Activated CD4-positive, alpha-beta T cell treated with anti-CD3 and anti-CD28 coated beads, Interleukin-10, Interleukin-2, amounts not matched to agents 100 ng/mL and 50 ng/mL, durations not matched to agents 16 hours and 8 hours (primary cell): ENCODE results near the gene POLR2B.
A peak's percentile ranks its signal among the peaks of the same experiment; 100 is the strongest.
"Not testable (repeated sequence)": the region's sequence is repeated elsewhere in the genome, so short reads cannot be mapped to it uniquely, and the experiment has no call there.

Experiments used
- DNase-seq: peaks from one replicate; pipeline ENCODE4 v3.0.0-alpha.2; 2020

The POLR2B gene

GRCh38 chr4:56978750-56979303 is at the start of gene POLR2B:
Gene POLR2B (plus strand): TSS chr4:56978896. CDS start chr4:56978986, 90 bp downstream.
- DNase-seq, result peak; percentile 98

DNA sequence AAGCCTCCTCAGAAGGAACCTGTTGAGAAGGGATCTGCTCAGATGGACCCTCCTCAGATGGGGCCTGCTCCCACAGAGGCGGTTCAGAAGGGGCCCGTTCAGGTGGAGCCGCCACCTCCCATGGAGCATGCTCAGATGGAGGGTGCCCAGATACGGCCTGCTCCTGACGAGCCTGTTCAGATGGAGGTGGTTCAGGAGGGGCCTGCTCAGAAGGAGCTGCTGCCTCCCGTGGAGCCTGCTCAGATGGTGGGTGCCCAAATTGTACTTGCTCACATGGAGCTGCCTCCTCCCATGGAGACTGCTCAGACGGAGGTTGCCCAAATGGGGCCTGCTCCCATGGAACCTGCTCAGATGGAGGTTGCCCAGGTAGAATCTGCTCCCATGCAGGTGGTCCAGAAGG is 48.1 kb upstream of the POLR2B start:
- no peak for DNase-seq

DNA sequence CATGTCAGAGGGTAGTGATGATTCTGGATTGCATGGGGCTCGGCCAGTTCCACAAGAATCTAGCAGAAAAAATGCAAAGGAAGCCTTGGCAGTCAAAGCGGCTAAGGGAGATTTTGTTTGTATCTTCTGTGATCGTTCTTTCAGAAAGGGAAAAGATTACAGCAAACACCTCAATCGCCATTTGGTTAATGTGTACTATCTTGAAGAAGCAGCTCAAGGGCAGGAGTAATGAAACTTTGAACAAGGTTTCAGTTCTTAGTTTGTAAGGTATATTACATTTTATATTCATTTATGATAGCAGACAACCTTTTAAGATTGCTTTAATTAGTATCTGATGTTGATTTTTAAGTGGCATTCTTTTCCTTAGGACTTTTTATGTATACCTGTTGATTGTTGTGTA is 46.8 kb upstream of the POLR2B start:
- no peak for DNase-seq

GRCh38 chr4:56937262-56937661 is 41.4 kb upstream of the POLR2B start:
- DNase-seq, result no peak

- not testable (repeated sequence) for DNase-seq
Measured at GRCh38 chr4:56939826-56940225, 38.9 kb upstream of the POLR2B start.

DNA sequence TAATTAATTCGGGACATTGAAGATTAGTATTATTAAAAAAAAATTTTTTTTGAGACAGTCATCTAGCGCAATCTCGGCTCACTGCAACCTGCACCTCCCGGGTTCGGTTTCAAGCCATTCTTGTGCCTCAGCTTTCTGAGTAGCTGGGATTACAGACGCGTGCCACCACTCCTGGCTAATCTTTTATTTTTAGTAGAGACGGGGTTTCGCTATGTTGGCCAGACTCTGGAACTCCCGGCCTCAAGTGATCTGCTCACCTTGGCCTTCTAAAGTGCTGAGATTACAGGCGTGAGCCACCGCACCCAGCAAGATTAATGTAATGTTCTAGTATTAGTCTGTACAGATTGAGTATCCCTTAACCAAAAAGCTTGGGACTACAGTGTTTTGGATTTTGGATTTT is 38.3 kb upstream of the POLR2B start:
- no peak for DNase-seq

DNA sequence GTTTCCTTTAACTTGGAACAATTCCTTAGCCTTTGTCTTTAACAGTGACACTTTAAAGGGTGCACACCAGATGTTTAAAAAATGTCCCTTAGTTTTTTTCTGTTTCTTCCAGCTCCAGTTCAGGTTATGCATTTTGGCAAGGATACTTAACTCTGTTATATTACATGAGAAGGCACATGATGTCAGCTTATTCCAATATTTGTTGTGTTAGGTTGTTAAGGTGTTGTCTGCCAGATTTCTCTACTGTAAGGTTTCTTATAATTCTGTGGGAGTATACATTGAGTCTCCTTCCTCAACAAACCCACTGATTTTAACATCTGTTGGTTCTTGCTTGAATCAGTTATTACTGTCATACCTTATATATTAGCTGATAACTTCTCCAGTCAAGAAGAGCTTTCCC is 37.7 kb upstream of the POLR2B start:
- no peak for DNase-seq

DNA sequence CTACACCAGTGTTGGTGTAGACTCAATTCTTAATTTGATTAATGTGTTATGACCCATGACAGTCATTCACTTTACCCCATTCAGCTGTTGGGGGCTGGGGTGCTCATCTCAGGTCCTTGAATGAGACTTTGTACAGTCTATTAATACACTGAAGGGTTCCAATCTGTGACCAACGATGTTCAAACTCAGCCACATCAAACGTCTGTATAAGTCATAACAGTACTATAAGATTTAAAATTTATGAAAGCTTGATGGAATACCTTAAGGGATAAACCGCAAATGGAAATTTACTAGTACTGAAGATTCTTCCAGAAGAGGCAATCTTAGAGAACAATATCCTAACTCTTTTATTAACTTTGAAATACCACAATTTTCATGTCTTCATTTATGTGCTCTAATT is 37.3 kb upstream of the POLR2B start:
- no peak for DNase-seq

- no peak for DNase-seq
Measured at GRCh38 chr4:56953680-56954520, 24.8 kb upstream of the POLR2B start.

- no peak for DNase-seq
Measured at GRCh38 chr4:56958111-56958517, 20.6 kb upstream of the POLR2B start.

DNA sequence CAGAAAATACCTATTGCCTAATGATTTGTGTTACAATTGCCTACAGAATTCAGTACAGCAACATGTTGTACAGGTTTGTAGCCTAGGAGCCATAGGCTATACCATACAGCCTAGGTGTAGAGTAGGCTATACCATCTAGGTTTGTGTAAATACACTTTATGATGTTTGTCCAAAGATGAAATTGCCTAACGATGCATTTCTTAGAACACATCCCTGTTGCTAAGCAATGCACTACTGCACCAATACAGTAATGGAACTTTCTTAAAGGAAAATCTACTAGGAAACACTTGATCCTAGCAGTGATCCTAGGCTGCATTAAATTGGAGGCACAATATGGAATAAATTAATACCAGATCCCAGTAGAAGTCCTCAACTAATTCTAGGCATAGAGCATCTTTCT is 19.6 kb upstream of the POLR2B start:
- DNase-seq, result no peak

DNA sequence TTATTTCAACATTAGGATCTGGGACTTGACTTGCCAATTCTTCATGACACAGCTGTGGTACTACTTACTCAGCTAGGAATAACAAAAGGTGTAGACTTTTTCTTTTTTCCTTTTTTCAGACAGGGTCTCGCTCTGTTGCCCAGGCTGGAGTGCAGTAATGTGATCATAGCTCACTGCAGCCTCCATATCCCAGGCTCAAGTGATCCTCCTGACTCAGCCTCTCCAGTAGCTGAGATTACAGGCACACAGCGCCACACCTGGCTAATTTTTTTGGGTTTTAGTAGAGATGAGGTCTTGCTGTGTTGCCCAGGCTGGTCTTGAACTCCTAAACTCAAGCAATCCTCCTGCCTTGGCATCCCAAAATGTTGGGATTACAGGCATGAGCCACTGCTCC is 17.6 kb upstream of the POLR2B start:
- no peak for DNase-seq

- peak; percentile 40 for DNase-seq
Measured at GRCh38 chr4:56971383-56971782, 7.3 kb upstream of the POLR2B start.

- DNase-seq, result peak; percentile 27
Measured at GRCh38 chr4:56972389-56972788, 6.3 kb upstream of the POLR2B start.

DNA sequence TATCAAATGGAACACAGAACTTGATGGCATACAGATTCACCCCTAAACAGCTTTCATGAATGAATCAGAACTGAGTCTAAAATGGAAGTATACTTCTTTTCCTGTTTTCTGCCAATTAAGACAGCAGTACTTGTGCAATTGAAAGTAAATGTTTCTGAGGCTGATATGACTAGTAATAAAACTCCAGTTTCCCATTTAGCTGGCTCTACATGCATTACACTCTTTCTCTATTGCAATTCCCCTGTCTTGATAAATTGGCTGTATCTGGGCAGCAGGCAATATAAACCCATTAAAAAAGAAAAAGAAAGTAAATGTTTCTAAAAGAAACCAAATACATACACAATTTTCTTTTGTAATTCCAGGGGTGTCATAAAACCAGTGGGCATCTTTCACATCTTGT is 5.9 kb upstream of the POLR2B start:
- DNase-seq, result peak; percentile 48

DNA sequence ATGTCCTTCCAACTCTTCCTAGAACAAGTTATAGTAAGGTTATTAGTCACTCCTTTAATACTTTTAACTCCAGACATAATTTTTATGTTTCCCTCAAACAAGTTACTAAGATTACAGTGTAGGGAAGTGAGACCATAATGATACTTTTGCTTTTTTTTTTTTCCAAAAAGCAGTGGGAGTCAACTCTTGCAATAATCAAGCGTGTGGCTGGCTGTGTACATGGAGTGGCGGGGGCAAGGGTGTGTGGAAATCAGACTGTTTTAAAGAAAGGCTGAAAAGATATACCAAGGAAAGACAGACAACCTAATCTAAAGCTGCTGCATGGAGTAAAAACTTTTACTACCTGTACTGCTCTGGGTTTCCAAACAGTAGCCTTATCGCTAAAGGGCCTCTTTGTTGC is 5.4 kb upstream of the POLR2B start:
- DNase-seq, result no peak

- no peak for DNase-seq
Measured at GRCh38 chr4:56976283-56976836, 2.3 kb upstream of the POLR2B start.

DNA sequence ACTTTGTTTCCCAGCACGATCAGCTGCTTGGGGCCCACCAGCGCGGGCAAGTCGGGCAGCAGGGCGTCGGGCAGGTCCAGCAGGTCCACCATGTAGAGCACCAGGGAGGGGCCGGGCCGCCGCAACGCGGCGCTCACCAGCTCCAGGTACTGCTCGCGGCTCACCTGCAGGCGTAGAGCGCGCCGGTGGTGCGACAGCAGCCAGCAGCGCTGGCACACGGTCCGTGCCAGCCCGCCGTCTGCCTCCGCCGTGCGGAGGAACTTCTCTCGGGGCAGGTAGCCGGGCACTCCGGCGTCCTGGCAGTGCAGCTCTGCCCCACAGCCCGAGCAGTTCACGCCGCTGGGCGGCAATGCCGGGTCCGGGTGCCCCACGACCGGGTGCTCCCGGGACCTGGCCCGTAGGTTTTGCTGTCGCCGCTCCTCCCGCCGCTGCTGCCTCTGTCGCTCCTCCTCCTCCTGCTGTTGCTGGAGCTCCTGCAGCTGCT is 1.8 kb upstream of the POLR2B start:
- DNase-seq, result peak; percentile 51

DNA sequence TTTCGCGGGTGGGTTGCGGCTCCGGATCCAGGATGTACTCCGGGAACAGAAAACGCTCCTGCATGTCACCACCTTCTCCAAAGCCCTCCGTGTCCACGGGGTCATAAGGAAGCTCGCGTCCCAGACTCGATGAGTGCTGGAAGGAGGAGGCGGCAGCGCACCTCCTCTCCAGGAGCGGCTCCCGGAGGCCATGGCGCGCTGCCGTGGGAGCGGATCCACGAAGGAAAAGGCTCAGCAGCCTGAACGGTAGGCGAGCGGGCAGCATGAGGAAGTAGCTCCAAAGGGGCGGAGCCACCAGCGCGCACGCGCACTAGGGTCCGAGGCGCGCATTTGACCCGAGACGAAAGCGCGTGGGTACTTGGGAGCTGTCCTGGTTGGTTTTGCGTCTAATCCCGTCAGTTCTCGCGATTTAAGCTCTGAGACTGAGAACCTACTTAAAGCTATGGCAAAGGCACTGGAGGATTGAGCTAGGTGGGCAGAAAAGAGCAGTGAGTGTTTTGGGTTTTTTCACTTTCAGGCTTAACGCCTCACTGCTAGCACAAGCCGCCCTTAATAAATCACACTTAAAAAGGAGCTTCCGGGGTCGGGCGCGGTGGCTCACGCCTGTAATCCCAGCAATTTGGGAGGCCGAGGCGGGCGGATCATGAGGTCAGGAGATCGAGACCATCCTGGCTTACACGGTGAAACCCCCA is 1.2 kb upstream of the POLR2B start, which contains the start of gene NOA1:
Gene NOA1 (minus strand): TSS at position 286 of the 692 bp plus-strand sequence. CDS start 21 bp downstream, at position 265.
- peak; percentile 99 for DNase-seq

DNA sequence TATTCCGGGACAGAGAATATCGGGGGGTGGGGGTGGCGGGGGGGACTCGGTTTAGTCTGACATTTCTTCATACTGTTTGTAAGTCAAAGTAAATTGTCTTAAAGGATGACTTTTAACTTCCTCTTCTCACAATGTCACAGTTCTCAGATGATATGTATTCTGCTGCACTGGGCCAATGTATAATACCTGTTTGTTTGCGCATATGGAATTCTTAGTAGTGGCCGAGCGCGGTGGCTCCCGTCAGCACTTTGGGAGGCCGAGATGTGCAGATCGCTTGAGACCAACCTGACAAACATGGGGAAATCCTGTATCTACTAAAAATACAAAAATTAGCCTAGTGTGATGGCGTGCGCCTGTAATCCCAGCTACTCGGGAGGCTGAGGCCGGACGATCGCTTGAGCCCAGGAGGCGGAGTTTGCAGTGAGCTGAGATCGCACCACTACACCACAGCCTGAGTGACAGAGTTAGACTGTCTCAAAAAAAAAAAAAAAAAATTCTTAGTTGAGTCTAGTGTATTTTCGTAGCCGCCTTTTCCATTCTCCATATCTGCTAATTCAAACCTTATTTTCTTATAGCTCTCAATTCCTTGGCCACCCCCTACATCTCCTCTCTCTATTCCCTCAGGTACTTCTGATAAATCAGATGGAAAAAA is 851 bp downstream of the POLR2B start:
- peak; percentile 77 for DNase-seq

DNA sequence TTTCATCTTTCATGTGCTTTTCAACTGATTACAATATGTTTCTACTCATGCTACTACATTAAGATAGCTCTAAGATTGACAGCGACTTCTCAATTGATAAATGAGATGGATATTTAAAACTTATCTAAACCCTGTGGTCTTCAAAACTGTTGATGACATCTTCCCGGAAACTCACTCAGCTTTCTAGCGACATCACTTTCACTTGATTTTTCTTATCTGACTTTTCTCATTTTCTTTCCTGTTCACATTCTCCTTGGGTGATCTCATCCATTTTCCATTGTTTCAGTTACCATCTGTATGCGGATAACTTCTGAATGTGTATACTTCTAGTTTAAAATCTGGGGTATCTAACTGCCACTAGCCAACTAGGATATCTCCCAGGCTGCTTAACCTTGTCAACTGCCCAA is 3.1 kb downstream of the POLR2B start:
- peak; percentile 38 for DNase-seq

GRCh38 chr4:56986192-56986591 is 7.5 kb downstream of the POLR2B start:
- DNase-seq, result no peak

GRCh38 chr4:56986952-56987351 is 8.3 kb downstream of the POLR2B start:
- no peak for DNase-seq
